HFFc6 (cell line): ENCODE measurements around the gene FHIT. TPM values are rescaled to one million over a fixed set of nuclear protein-coding genes. Genes with fewer than 3 reads are reported as not detected.

Experiments
- DNase-seq: peaks from one replicate; pipeline ENCODE4 v3.0.0-alpha.2; 2018
- H3K27ac Mint-ChIP-seq: 2 replicates; pipeline ENCODE4 v1.8.0; 2020; ENCODE audit warnings: mild to moderate bottlenecking, mixed read lengths
- H3K27me3 Mint-ChIP-seq: 2 replicates; pipeline ENCODE4 v1.8.0; 2021; ENCODE audit warnings: mild to moderate bottlenecking, moderate library complexity, mixed read lengths; ENCODE audit not compliant: insufficient read depth
- H3K36me3 Mint-ChIP-seq: 2 replicates; pipeline ENCODE4 v1.8.0; 2021; ENCODE audit warnings: low read depth, mixed read lengths
- H3K4me1 Mint-ChIP-seq: 2 replicates; pipeline ENCODE4 v1.8.0; 2020; ENCODE audit warnings: low read depth, mixed read lengths
- H3K4me3 Mint-ChIP-seq: 2 replicates; pipeline ENCODE4 v1.8.0; 2020; ENCODE audit warnings: mild to moderate bottlenecking, moderate library complexity, mixed read lengths
- H3K9me3 Mint-ChIP-seq: 2 replicates; pipeline ENCODE4 v1.8.0; 2020; ENCODE audit warnings: mild to moderate bottlenecking, mixed read lengths
- CTCF ChIP-seq: fragments of 200-600 bp; sonication (generic); IDR thresholded peaks from 2 replicates; pipeline ENCODE4 v1.5.0; 2021; ENCODE audit warnings: antibody characterized with exemption, mild to moderate bottlenecking
- total RNA-seq, 6 experiments: library from RNA; stranded (reverse); fragmentation: NEBNext Ultra II Directional; extraction: Animal tissue kit (Norgen Biotek cat#: 25700); gene quantifications; 2 replicates in 1 of 6; 3 replicates in 5 of 6; pipeline ENCODE4 v1.2.3, GENCODE V29; 2021

FHIT gene
- total RNA-seq, 6 experiments from 2014 or later: 0.33 to 0.38 TPM; not detected in 4

- H3K9me3 Mint-ChIP-seq: no peaks in the 10 kb centered on the region; the same call in 1 of the 2 replicates
- H3K36me3 Mint-ChIP-seq: no peaks in the 10 kb centered on the region
- no peak overlapping the region for H3K4me3 Mint-ChIP-seq
- TF ChIP-seq CTCF: no peak
- DNase-seq: no peak
- peaks cover 2% of the 10 kb centered on the region; the same call in 1 of the 2 replicates for H3K27me3 Mint-ChIP-seq
- no peak overlapping the region for H3K27ac Mint-ChIP-seq
- no peaks in the 10 kb centered on the region for H3K4me1 Mint-ChIP-seq
Measured at GRCh38 chr3:60421749-60422446, 829.4 kb downstream of the FHIT start.

GRCh38 chr3:60417576-60417975, 833.7 kb downstream of the FHIT start:
- TF ChIP-seq CTCF: no peak
- no peaks in the 10 kb centered on the region for H3K4me1 Mint-ChIP-seq
- H3K36me3 Mint-ChIP-seq: no peaks in the 10 kb centered on the region
- H3K27ac Mint-ChIP-seq: no peak overlapping the region
- peaks cover 4% of the 10 kb centered on the region; the same call in 1 of the 2 replicates for H3K9me3 Mint-ChIP-seq
- H3K4me3 Mint-ChIP-seq: no peak overlapping the region
- H3K27me3 Mint-ChIP-seq: peaks cover 2% of the 10 kb centered on the region; the same call in 1 of the 2 replicates
- DNase-seq: no peak

GRCh38 chr3:60414011-60414410, 837.2 kb downstream of the FHIT start:
- Mint-ChIP-seq H3K27ac (no peak overlapping the region), H3K36me3 (no peaks in the 10 kb centered on the region), H3K9me3 (peaks cover 4% of the 10 kb centered on the region; the same call in 1 of the 2 replicates), H3K4me1 (no peaks in the 10 kb centered on the region), H3K4me3 (no peak overlapping the region), H3K27me3 (no peaks in the 10 kb centered on the region)
- DNase-seq: no peak
- TF ChIP-seq CTCF: no peak

- TF ChIP-seq CTCF: no peak
- Mint-ChIP-seq H3K27me3 (no peaks in the 10 kb centered on the region), H3K9me3 (peaks cover 4% of the 10 kb centered on the region; the same call in 1 of the 2 replicates), H3K27ac (no peak overlapping the region), H3K4me1 (no peaks in the 10 kb centered on the region), H3K36me3 (no peaks in the 10 kb centered on the region), H3K4me3 (no peak overlapping the region)
- no peak for DNase-seq
Measured at GRCh38 chr3:60413551-60413950, 837.7 kb downstream of the FHIT start.

- H3K4me1 Mint-ChIP-seq: no peaks in the 10 kb centered on the region
- H3K4me3 Mint-ChIP-seq: peak overlapping the region; percentile 6; the same call in 1 of the 2 replicates
- peaks cover 5% of the 10 kb centered on the region; the same call in 1 of the 2 replicates for H3K27me3 Mint-ChIP-seq
Measured at GRCh38 chr3:60403866-60404265, 847.4 kb downstream of the FHIT start.

More at GRCh38 chr3:60403866-60404265, 847.4 kb downstream of the FHIT start:
- H3K9me3 Mint-ChIP-seq: peaks cover 25% of the 10 kb centered on the region
- no peak for TF ChIP-seq CTCF
- H3K27ac Mint-ChIP-seq: no peak overlapping the region
- H3K36me3 Mint-ChIP-seq: no peaks in the 10 kb centered on the region
- no peak for DNase-seq
